ENCODE results near the gene NHERF2. TPM values are rescaled to one million over a fixed set of nuclear protein-coding genes. Genes with fewer than 3 reads are reported as not detected.

The NHERF2 gene
- total and polyA plus RNA-seq, 11 donors: 124 to 496 (median 227) TPM

DNA sequence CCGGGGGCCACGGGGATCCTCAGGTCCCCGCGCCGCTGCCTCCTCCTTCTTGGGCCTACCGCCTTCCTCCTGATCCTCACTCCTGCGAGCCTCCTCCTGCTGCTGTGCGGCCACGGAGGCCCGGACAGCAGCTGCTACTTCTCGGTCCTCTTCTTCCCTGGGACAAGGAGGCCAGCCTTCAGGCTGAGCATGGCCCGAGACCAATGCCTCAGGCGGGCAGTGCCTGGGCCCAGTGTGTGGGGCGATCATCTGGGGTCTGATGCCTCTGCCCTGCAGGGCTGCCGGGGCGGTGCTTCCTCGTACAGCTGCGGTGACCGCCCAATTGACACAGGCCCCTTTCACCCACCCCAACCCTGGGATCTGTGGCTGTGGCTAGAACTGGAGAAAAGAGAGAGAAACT, 25.7 kb upstream of the NHERF2 start:
- Histone ChIP-seq H3K4me1 (peaks cover 0 to 33% (median 23%) of the 10 kb centered on the region in 12 donors), H3K27me3 (no peaks in the 10 kb centered on the region), H3K36me3 (peaks cover 0 to 72% (median 63%) of the 10 kb centered on the region in 9 donors), H3K4me3 (no peak overlapping the region), H3K27ac (no peak overlapping the region), H3K9me3 (no peaks in the 10 kb centered on the region)
- intact Hi-C loops (cut with DNase I): loop anchor here in 2 of 10 donors (10.0 kb wide), 2 partner anchors 154 to 504 kb away; partner anchors contain the start of gene TRAF7 (in 1 of the 2)
- TF ChIP-seq, protein P1, sequence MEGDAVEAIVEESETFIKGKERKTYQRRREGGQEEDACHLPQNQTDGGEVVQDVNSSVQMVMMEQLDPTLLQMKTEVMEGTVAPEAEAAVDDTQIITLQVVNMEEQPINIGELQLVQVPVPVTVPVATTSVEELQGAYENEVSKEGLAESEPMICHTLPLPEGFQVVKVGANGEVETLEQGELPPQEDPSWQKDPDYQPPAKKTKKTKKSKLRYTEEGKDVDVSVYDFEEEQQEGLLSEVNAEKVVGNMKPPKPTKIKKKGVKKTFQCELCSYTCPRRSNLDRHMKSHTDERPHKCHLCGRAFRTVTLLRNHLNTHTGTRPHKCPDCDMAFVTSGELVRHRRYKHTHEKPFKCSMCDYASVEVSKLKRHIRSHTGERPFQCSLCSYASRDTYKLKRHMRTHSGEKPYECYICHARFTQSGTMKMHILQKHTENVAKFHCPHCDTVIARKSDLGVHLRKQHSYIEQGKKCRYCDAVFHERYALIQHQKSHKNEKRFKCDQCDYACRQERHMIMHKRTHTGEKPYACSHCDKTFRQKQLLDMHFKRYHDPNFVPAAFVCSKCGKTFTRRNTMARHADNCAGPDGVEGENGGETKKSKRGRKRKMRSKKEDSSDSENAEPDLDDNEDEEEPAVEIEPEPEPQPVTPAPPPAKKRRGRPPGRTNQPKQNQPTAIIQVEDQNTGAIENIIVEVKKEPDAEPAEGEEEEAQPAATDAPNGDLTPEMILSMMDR (IDR thresholded peaks at IDR 0.05): no peak
- no peak for TF ChIP-seq POLR2A (IDR thresholded peaks at IDR 0.05)
- WGBS, 4 donors: 94 to 96% (median 95%) methylated on average over 11 to 19 of the region's 19 CpGs
- DNase-seq: no peak
- no peak for ATAC-seq

DNA sequence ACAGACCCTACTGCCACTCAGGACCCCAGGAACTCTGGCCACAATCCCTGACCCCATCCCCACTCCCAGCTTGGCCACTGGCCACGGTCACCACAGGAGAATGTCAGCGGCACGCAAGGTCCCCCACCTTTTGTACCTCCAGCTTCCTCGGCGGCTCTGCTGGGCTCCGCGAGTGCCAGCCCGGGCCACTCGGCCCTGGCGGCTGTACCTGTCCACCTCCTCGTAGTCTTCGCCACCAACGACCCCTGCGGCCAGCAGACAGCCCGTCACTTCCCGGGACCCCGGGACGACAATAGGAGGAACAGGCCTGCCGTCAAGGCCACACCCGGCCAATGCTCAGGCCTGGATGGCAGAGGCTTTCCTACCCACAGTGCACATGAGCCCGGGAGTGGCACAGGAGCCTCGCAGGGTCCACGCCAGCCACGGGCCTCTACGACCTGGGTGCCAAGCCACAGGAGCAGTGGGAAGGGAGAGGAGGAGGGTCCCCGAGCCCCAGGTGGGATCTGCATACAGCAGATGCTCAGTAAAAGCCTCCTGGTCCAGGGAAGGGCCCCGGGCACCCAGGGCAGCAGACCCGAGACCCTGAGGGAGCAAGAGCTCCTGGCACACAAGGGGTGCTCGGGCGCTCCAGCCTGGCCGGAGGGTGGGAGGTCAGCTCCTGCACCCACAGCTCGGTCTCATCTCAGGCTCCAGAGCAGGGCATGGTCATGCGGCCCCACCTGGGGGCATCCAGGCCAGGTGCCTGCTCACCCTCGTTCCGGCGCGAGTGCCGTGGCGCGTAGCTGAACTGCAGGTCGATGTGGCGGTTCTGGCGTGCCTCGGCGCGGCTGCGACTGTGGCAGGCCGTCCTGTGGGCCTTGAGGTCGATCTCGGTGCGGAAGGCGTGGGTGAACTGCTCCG, 25.0 kb upstream of the NHERF2 start:
- no peaks in the 10 kb centered on the region for H3K27me3 ChIP-seq
- TF ChIP-seq POLR2A (IDR thresholded peaks at IDR 0.05): no peak
- TF ChIP-seq, protein P1 (IDR thresholded peaks at IDR 0.05): no peak
- no peak for ATAC-seq
- WGBS, 4 donors: 94 to 97% (median 95%) methylated on average over 23 to 53 of the region's 53 CpGs
- no peaks in the 10 kb centered on the region for H3K9me3 ChIP-seq
- no peak overlapping the region for H3K4me3 ChIP-seq
- intact Hi-C loops (cut with DNase I): loop anchor here in 2 of 10 donors (10.0 kb wide), 2 partner anchors 153 to 503 kb away; partner anchors contain the start of gene TRAF7 (in 1 of the 2)
- no peak overlapping the region for H3K27ac ChIP-seq
- H3K36me3 ChIP-seq: peaks cover 0 to 69% (median 62%) of the 10 kb centered on the region in 9 donors
- DNase-seq: peak in 1 of 5 donors; percentile 60
- peaks cover 0 to 40% (median 24%) of the 10 kb centered on the region in 12 donors for H3K4me1 ChIP-seq

DNA sequence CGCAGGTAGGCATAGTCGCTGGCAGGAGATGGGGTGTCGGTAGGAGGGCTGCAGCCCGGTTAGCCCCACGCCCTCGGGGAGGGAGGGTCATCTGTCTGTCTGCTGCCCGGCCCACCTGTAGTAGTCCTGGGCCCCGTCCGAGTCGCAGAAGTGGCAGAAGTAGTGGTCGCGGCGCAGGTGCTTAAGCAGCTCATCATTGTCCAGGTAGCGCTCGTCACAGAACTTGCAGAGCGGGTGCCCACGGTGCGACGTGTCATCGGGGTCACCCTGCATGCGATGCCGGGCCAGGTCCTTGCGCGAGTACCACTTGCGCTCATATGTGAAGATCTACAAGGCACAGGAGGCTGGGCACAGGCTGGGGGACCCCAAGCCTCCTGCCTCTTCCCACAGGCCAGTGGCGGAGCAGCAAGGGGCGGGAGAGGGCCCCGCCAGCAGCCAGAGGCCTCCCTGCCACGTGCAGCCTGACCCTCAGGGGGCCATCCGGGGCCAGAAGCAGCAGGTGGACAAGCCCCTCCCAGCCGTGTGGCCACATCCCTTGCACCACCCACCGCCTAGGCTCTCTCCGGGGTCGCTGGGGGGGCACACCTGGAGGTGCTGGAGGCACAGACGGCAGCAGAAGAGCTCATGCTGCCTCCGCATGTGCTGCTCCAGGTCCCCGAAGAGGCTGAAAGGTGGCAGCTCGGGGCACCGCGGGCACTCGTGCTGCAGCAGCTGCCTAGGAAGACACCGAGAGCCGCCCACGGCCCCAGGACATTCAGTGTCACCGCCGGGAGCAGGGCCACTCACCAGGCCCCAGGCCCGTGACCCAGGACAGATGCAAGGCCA, 24.1 kb upstream of the NHERF2 start:
- Histone ChIP-seq H3K27me3 (no peaks in the 10 kb centered on the region), H3K27ac (no peak overlapping the region), H3K9me3 (no peaks in the 10 kb centered on the region), H3K4me1 (peaks cover 5 to 47% (median 30%) of the 10 kb centered on the region in 12 donors), H3K36me3 (peaks cover 0 to 60% (median 53%) of the 10 kb centered on the region in 9 donors), H3K4me3 (no peak overlapping the region)
- 89 to 96% (median 93%) methylated on average over 26 to 47 of the region's 47 CpGs for WGBS, 4 donors
- peak in 1 of 5 donors; percentile 64 for DNase-seq
- TF ChIP-seq POLR2A (IDR thresholded peaks at IDR 0.05): no peak
- TF ChIP-seq, protein P1 (IDR thresholded peaks at IDR 0.05): no peak
- intact Hi-C loops (cut with DNase I): loop anchor here in 2 of 10 donors (10.0 kb wide), 2 partner anchors 152 to 502 kb away; partner anchors contain the start of gene TRAF7 (in 1 of the 2)
- no peak for ATAC-seq
